Dermis lymphatic vessel endothelial cell (primary cell): ENCODE results near the gene YIPF4. TPM values are rescaled to one million over a fixed set of nuclear protein-coding genes. Genes with fewer than 3 reads are reported as not detected.

Source experiments
- total RNA-seq: library from RNA; depleted of rRNA; stranded (reverse); fragments of >200 nt; gene quantifications from 2 replicates; pipeline ENCODE4 v1.2.1, GENCODE V29; 2014

Gene YIPF4
- total RNA-seq: 12.7 and 14.2 TPM in 2 replicates

GRCh38 chr2:32277674-32278477 is at the start of gene YIPF4:
Gene YIPF4, plus strand, starts transcription at chr2:32277904. Its CDS starts 252 bp downstream, at chr2:32278156.

GRCh38 chr2:32264422-32265105 is 13.1 kb upstream of the YIPF4 start, which contains the start of gene NLRC4:
Gene NLRC4, minus strand, starts transcription at chr2:32264886. Its CDS starts 8,111 bp downstream, at chr2:32256775.

GRCh38 chr2:32356681-32357317 is 79.1 kb downstream of the YIPF4 start, which contains the start of gene BIRC6:
Gene BIRC6, plus strand, starts transcription at chr2:32357023. Its CDS starts 139 bp downstream, at chr2:32357162.

Other genes starting within 250 kb of the YIPF4 start
- gene DPY30, start 238.1 kb upstream of the YIPF4 start, total RNA-seq: 52.3 and 61.0 TPM in 2 replicates
- gene SPAST, start 214.3 kb upstream of the YIPF4 start, total RNA-seq: 27.3 and 36.5 TPM in 2 replicates
- 19.8 and 21.7 TPM in 2 replicates for gene SLC30A6, start 112.0 kb upstream of the YIPF4 start, total RNA-seq
- not detected in 2 replicates for gene NLRC4, start 13.0 kb upstream of the YIPF4 start, total RNA-seq
- gene BIRC6, start 79.1 kb downstream of the YIPF4 start, total RNA-seq: 157 and 158 TPM in 2 replicates